HG02840 (cell line): Measurements from ENCODE around the gene SLC25A31.

Experiments
- ATAC-seq: cut with Tn5 transposase; IDR thresholded peaks from one replicate; pipeline ENCODE4 v1.9.1; 2021; ENCODE audit warnings: mild to moderate bottlenecking, moderate library complexity, moderate number of reproducible peaks; ENCODE audit not compliant: unreplicated experiment, low FRiP score

SLC25A31 gene

GRCh38 chr4:127730142-127730913, at the start of gene SLC25A31:
TSS of gene SLC25A31 (plus strand) at chr4:127730400. CDS start at chr4:127730546, 146 bp downstream.
- ATAC-seq: no peak

- no peak for ATAC-seq
These were observed 44.9 kb upstream of the SLC25A31 start for GRCh38 chr4:127685292-127685691.

- no peak for ATAC-seq
These were observed 43.5 kb upstream of the SLC25A31 start for GRCh38 chr4:127686658-127687057.

- ATAC-seq: no peak
These were observed 42.6 kb upstream of the SLC25A31 start for GRCh38 chr4:127687580-127687979.

- peak; percentile 100 for ATAC-seq
These were observed 31.4 kb upstream of the SLC25A31 start for GRCh38 chr4:127698789-127699200.

- ATAC-seq: no peak
These were observed 21.2 kb upstream of the SLC25A31 start for GRCh38 chr4:127708985-127709384.

- no peak for ATAC-seq
These were observed 20.7 kb upstream of the SLC25A31 start for GRCh38 chr4:127709456-127709855.

- no peak for ATAC-seq
These were observed 1.2 kb downstream of the SLC25A31 start for GRCh38 chr4:127731406-127731805.

- no peak for ATAC-seq
These were observed 2.6 kb downstream of the SLC25A31 start for GRCh38 chr4:127732623-127733328.

GRCh38 chr4:127734976-127735375, 4.8 kb downstream of the SLC25A31 start:
- ATAC-seq: no peak

- ATAC-seq: no peak
These were observed 7.1 kb downstream of the SLC25A31 start for GRCh38 chr4:127737295-127737694.

- no peak for ATAC-seq
These were observed 11.0 kb downstream of the SLC25A31 start for GRCh38 chr4:127741247-127741646.

- ATAC-seq: no peak
These were observed 17.7 kb downstream of the SLC25A31 start for GRCh38 chr4:127747883-127748282.

- no peak for ATAC-seq
These were observed 18.8 kb downstream of the SLC25A31 start for GRCh38 chr4:127748957-127749356.

- ATAC-seq: no peak
These were observed 26.7 kb downstream of the SLC25A31 start for GRCh38 chr4:127756906-127757305.

- ATAC-seq: peak; percentile 58
These were observed 29.1 kb downstream of the SLC25A31 start for GRCh38 chr4:127759228-127759820.

- ATAC-seq: peak; percentile 13
These were observed 29.7 kb downstream of the SLC25A31 start for GRCh38 chr4:127759893-127760292.

GRCh38 chr4:127771535-127772275, 41.5 kb downstream of the SLC25A31 start:
- no peak for ATAC-seq

GRCh38 chr4:127772769-127773671, 42.8 kb downstream of the SLC25A31 start:
- no peak for ATAC-seq

GRCh38 chr4:127775843-127776242, 45.6 kb downstream of the SLC25A31 start:
- ATAC-seq: no peak
